Panc1 (cell line): Measurements from ENCODE around the gene LRRC36. TPM values are rescaled to one million over a fixed set of nuclear protein-coding genes. Genes with fewer than 3 reads are reported as not detected.

ENCODE experiments used
- ATAC-seq: fragments of 200-7000 bp; cut with Tn5 transposase; 2 replicates; pipeline ENCODE4 v1.9.1; 2020; ENCODE audit warnings: mild to moderate bottlenecking, moderate library complexity
- BruUV-seq: library from RNA; stranded (reverse); fragments of 400-500 nt; replicated peaks from 2 replicates; lab custom pipeline; 2021; lab: Mats Ljungman, UMichigan
- CTCF ChIA-PET: fragments of 300-600 bp; sonication (Branson Sonifier 250); formaldehyde crosslinking; loops from one replicate; lab custom pipeline; 2022; ENCODE audit warnings: antibody characterized with exemption; lab: Charles Lee
- POLR2A ChIA-PET: fragments of 300-600 bp; sonication (Branson Sonifier 250); formaldehyde crosslinking; loops from one replicate; lab custom pipeline; 2022; ENCODE audit warnings: antibody characterized with exemption; lab: Charles Lee
- DNase-seq: peaks from one replicate; pipeline ENCODE4 v3.0.0-alpha.2; 2010; ENCODE audit warnings: low read depth, low spot score
- H3K27ac ChIP-seq: 2 replicates; pipeline ENCODE4 v1.5.1; 2011; ENCODE audit warnings: mild to moderate bottlenecking, low read length, inconsistent platforms
- H3K27me3 ChIP-seq: fragments of 200-500 bp; sonication (Bioruptor generic); 2 replicates; pipeline ENCODE4 v1.6.0; 2014; ENCODE audit warnings: low read length, inconsistent platforms; ENCODE audit not compliant: control insufficient read depth, insufficient read depth
- H3K36me3 ChIP-seq: fragments of 200-500 bp; sonication (Bioruptor generic); 2 replicates; pipeline ENCODE4 v1.5.1; 2014; ENCODE audit warnings: inconsistent platforms, mild to moderate bottlenecking, low read length, moderate library complexity; ENCODE audit not compliant: control insufficient read depth, insufficient read depth
- H3K4me1 ChIP-seq: 2 replicates; pipeline ENCODE4 v1.5.1; 2011; ENCODE audit warnings: inconsistent platforms, mild to moderate bottlenecking, low read length, moderate library complexity; ENCODE audit not compliant: control insufficient read depth, insufficient read depth
- H3K4me3 ChIP-seq, 2 experiments: 2 replicates each; pipeline ENCODE4 v1.5.1; 2011 to 2012; ENCODE audit warnings: low read depth in 2 of 2, low read length in 2 of 2, mild to moderate bottlenecking in 2 of 2, inconsistent platforms in 1 of 2, moderate library complexity in 1 of 2
- H3K9me3 ChIP-seq: fragments of 200-500 bp; sonication (Bioruptor generic); 2 replicates; pipeline ENCODE4 v1.5.1; 2014; ENCODE audit warnings: low read depth, mild to moderate bottlenecking, inconsistent platforms, low read length, moderate library complexity; ENCODE audit not compliant: control insufficient read depth, insufficient read depth
- POLR2AphosphoS5 ChIP-seq: IDR thresholded peaks from 2 replicates; pipeline ENCODE4 v1.6.1; 2012; ENCODE audit warnings: mild to moderate bottlenecking, low read depth, low read length, moderate library complexity
- SIN3A ChIP-seq: IDR thresholded peaks from 2 replicates; pipeline ENCODE4 v1.6.1; 2012; ENCODE audit warnings: low read depth, mild to moderate bottlenecking, low read length, moderate library complexity, borderline replicate concordance; ENCODE audit not compliant: insufficient read depth
- TCF7L2 ChIP-seq: IDR thresholded peaks from 2 replicates; pipeline ENCODE4 v1.6.1; 2011; ENCODE audit warnings: mild to moderate bottlenecking, low read depth, low read length, inconsistent platforms
- in situ Hi-C: cut with HindIII; loops from 2 replicates; pipeline ENCODE4 v1.10.0; 2016; ENCODE audit warnings: low sequenced_read_pairs, low pct_unique_long_range_greater_than_20kb
- intact Hi-C: fragments of 100-400 bp; cut with micrococcal nuclease; formaldehyde crosslinking; loops from one replicate; pipeline ENCODE4 v1.10.0; 2022; ENCODE audit not compliant: unreplicated experiment
- total RNA-seq: library from RNA; stranded (reverse); gene quantifications from one replicate; pipeline ENCODE4 v1.2.1, GENCODE V29; 2021; ENCODE audit not compliant: unreplicated experiment
- TF ChIP-seq, protein P1 (sequence below): fragments of 450-650 bp; IDR thresholded peaks from 2 replicates; pipeline ENCODE4 v1.5.1; 2017; ENCODE audit warnings: mild to moderate bottlenecking
- TF ChIP-seq, protein P2 (sequence below), 2 experiments: IDR thresholded peaks; 2 replicates each; pipeline ENCODE4 v1.6.1; 2011 to 2012; ENCODE audit warnings: low read depth in 2 of 2, control low read depth in 1 of 2, low read length in 1 of 2, mild to moderate bottlenecking in 1 of 2, moderate library complexity in 1 of 2; ENCODE audit not compliant: insufficient read depth in 1 of 2

The LRRC36 gene
- total RNA-seq, 1 experiment from 2014 or later, result 0.54 TPM

DNA sequence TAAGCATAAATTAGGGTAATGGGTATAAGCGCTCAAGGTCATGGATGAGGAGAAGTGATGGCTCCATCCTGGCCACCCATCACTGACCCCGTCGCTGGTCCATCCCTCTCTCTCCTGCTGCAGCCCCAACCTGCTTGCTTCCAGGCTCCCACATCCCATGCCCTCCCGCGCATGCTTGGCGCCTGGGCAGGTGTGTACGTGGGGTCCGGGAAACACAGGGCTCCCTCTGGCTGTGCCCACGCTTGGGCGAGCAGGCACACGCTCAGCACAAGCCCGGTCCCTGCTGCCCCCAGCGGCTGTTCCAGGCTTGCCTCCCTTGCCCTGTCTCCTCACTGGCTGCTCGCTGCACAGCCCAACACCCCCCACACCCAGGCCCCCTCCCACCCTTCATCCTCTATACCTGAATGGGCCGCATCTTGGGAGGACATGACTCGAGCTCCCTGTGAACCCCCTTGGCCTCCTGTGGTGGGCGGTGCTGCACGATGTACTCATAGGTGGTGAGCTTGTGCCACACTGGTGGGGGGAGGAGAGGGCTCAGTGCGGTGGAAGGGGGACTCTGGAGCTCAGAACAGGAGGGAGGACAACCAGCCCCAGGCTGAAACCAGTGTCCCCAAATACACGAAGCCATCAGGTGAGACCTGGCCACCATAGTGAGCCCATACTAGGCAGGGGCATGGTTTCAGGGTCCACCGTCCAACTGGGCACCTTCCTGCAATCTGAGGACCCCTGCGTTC, 71.4 kb downstream of the LRRC36 start:
- no peaks in the 10 kb centered on the region for H3K36me3 ChIP-seq
- no peak overlapping the region for H3K27ac ChIP-seq
- ATAC-seq (no peak), DNase-seq (no peak)
- POLR2A ChIA-PET, result interaction anchor here (0.6 kb wide), 1 partner anchor 30 kb away, joined by 3 read pairs; no protein-coding TSS in a partner anchor
- CTCF ChIA-PET, result interaction anchor here (0.6 kb wide), 1 partner anchor 13 kb away, joined by 3 read pairs; no protein-coding TSS in a partner anchor
- no peak overlapping the region for H3K4me3 ChIP-seq
- intact Hi-C loops, result no loop called here
- H3K27me3 ChIP-seq, result no peaks in the 10 kb centered on the region
- H3K4me1 ChIP-seq, result no peaks in the 10 kb centered on the region; the same call in 1 of the 2 replicates
- H3K9me3 ChIP-seq, result no peaks in the 10 kb centered on the region
- TF ChIP-seq, protein P1, sequence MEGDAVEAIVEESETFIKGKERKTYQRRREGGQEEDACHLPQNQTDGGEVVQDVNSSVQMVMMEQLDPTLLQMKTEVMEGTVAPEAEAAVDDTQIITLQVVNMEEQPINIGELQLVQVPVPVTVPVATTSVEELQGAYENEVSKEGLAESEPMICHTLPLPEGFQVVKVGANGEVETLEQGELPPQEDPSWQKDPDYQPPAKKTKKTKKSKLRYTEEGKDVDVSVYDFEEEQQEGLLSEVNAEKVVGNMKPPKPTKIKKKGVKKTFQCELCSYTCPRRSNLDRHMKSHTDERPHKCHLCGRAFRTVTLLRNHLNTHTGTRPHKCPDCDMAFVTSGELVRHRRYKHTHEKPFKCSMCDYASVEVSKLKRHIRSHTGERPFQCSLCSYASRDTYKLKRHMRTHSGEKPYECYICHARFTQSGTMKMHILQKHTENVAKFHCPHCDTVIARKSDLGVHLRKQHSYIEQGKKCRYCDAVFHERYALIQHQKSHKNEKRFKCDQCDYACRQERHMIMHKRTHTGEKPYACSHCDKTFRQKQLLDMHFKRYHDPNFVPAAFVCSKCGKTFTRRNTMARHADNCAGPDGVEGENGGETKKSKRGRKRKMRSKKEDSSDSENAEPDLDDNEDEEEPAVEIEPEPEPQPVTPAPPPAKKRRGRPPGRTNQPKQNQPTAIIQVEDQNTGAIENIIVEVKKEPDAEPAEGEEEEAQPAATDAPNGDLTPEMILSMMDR, result no peak
- TF ChIP-seq, protein P2, sequence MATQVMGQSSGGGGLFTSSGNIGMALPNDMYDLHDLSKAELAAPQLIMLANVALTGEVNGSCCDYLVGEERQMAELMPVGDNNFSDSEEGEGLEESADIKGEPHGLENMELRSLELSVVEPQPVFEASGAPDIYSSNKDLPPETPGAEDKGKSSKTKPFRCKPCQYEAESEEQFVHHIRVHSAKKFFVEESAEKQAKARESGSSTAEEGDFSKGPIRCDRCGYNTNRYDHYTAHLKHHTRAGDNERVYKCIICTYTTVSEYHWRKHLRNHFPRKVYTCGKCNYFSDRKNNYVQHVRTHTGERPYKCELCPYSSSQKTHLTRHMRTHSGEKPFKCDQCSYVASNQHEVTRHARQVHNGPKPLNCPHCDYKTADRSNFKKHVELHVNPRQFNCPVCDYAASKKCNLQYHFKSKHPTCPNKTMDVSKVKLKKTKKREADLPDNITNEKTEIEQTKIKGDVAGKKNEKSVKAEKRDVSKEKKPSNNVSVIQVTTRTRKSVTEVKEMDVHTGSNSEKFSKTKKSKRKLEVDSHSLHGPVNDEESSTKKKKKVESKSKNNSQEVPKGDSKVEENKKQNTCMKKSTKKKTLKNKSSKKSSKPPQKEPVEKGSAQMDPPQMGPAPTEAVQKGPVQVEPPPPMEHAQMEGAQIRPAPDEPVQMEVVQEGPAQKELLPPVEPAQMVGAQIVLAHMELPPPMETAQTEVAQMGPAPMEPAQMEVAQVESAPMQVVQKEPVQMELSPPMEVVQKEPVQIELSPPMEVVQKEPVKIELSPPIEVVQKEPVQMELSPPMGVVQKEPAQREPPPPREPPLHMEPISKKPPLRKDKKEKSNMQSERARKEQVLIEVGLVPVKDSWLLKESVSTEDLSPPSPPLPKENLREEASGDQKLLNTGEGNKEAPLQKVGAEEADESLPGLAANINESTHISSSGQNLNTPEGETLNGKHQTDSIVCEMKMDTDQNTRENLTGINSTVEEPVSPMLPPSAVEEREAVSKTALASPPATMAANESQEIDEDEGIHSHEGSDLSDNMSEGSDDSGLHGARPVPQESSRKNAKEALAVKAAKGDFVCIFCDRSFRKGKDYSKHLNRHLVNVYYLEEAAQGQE (IDR thresholded peaks at IDR 0.05; ENCODE audit: insufficient read depth in 1 of 2, low read depth in 2 of 2, low read length in 1 of 2), result no peak
- no peak for TF ChIP-seq TCF7L2
- no peak for TF ChIP-seq POLR2AphosphoS5
- TF ChIP-seq SIN3A, result no peak
- no TSS peak for BruUV-seq
- in situ Hi-C loops, result no loop called here

DNA sequence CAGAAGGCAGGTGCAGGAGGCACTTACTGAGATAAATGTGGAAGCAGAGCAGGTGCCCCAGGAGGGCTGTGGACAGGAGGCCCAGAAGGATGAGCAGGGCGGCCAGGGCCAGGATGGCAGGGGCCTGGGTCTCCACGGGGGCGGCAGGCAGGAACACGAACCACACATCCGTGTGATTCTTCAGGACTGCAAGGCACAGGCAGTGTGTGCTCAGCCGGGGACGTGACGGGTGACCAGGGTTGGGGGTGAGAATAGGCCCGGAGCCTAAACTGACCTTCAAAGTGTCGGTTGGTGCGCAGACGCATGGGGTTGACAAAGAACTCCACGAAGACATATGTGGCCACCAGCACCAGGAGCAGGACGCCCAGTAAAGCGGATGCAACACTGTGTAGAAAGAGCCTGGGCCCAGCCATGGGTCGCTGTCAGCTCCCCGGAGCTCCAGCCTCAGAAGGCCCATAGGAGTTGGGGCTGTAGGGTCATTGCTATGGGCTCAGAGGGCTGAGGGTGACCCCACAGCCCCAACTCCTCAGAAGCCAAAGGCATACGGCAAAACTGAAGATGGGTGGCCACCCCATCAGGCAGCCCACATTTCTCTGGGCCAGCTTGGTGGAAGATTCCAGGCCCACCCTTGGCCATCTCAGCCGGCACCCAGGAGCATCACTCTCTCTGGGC, 72.1 kb downstream of the LRRC36 start:
- Histone ChIP-seq H3K9me3 (no peaks in the 10 kb centered on the region), H3K36me3 (no peaks in the 10 kb centered on the region), H3K27ac (no peak overlapping the region), H3K27me3 (no peaks in the 10 kb centered on the region), H3K4me3 (no peak overlapping the region), H3K4me1 (no peaks in the 10 kb centered on the region; the same call in 1 of the 2 replicates)
- no peak for DNase-seq
- no peak for ATAC-seq
- ChIA-PET POLR2A (no interaction called here), CTCF (interaction anchor here (0.6 kb wide), 1 partner anchor 14 kb away, joined by 3 read pairs; no protein-coding TSS in a partner anchor)
- intact Hi-C loops, result no loop called here
- in situ Hi-C loops, result no loop called here
- TF ChIP-seq, protein P1, result no peak
- TF ChIP-seq, protein P2 (IDR thresholded peaks at IDR 0.05; ENCODE audit: insufficient read depth in 1 of 2, low read depth in 2 of 2, low read length in 1 of 2), result no peak
- TF ChIP-seq TCF7L2 (no peak), SIN3A (no peak), POLR2AphosphoS5 (no peak)
- no TSS peak for BruUV-seq
